Sigmoid colon (tissue), 3 donors: Measurements from ENCODE around the gene VAV1.

Source experiments
- POLR2A ChIP-seq, 2 donors: fragments of 450-650 bp; IDR thresholded peaks; one replicate each; pipeline ENCODE4 v1.6.1; 2016; ENCODE audit warnings: antibody characterized with exemption in 2 of 2, mild to moderate bottlenecking in 2 of 2, moderate library complexity in 2 of 2
- TF ChIP-seq, protein P1 (sequence below), 4 experiments: fragments of 450-650 bp in 3 of 4; fragments of 200-600 bp in 1 of 4; IDR thresholded peaks; one replicate each; pipeline ENCODE4 v1.5.1; 2016 to 2019; ENCODE audit warnings: antibody characterized with exemption in 4 of 4, mild to moderate bottlenecking in 3 of 4, moderate library complexity in 2 of 4

DNA sequence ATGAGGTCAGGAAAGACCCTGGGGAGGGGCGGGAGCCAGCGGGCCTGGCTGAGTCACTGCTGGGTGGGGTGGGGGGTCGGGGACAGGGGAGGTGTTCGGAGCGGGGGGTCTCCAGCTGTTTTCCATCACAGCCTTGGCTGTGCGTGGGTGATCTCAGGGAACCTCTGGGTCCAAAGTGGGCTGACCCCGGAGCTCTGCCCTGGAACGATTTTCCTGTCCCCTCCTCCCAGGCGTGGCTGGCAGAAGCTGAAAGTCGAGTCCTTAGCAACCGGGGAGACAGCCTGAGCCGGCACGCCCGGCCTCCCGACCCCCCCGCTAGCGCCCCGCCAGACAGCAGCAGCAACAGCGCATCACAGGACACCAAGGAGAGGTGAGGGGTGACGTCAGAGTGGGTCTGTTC lies 22.4 kb upstream of the VAV1 start:
- TF ChIP-seq POLR2A (IDR thresholded peaks at IDR 0.05) = no peak
- TF ChIP-seq, protein P1, sequence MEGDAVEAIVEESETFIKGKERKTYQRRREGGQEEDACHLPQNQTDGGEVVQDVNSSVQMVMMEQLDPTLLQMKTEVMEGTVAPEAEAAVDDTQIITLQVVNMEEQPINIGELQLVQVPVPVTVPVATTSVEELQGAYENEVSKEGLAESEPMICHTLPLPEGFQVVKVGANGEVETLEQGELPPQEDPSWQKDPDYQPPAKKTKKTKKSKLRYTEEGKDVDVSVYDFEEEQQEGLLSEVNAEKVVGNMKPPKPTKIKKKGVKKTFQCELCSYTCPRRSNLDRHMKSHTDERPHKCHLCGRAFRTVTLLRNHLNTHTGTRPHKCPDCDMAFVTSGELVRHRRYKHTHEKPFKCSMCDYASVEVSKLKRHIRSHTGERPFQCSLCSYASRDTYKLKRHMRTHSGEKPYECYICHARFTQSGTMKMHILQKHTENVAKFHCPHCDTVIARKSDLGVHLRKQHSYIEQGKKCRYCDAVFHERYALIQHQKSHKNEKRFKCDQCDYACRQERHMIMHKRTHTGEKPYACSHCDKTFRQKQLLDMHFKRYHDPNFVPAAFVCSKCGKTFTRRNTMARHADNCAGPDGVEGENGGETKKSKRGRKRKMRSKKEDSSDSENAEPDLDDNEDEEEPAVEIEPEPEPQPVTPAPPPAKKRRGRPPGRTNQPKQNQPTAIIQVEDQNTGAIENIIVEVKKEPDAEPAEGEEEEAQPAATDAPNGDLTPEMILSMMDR (IDR thresholded peaks at IDR 0.05) = no peak
